Pancreas (tissue), 10 donors: ENCODE results near the gene ITGA8. TPM values are rescaled to one million over a fixed set of nuclear protein-coding genes. Genes with fewer than 3 reads are reported as not detected.
A peak's percentile ranks its signal among the peaks of the same experiment; 100 is the strongest.

Source experiments
- ATAC-seq, 4 donors: fragments of 200-7000 bp; cut with Tn5 transposase; one replicate each; pipeline versions ENCODE4 v1.8.0 to v1.9.1; 2020; ENCODE audit warnings: mild to moderate bottlenecking in 4 of 4, moderate library complexity in 4 of 4
- DNase-seq, 6 donors: peaks; one replicate each; pipeline ENCODE4 v3.0.0-alpha.2; 2020
- FAIRE-seq: peaks from 2 replicates; lab custom pipeline; 2012; peaks lifted over from hg19 to GRCh38; lab: Jason Lieb, UNC
- H3K27ac ChIP-seq, 4 donors: fragments of 200-600 bp; sonication (generic); 1 replicate in 3 of 4; 2 replicates in 1 of 4; pipeline versions ENCODE4 v1.5.0 to v1.8.0; 2020
- H3K27me3 ChIP-seq, 4 donors: fragments of 200-600 bp; one replicate each; pipeline ENCODE4 v1.8.0; 2021
- H3K36me3 ChIP-seq, 3 donors: fragments of 200-600 bp; sonication (generic) in 1 of 3; one replicate each; pipeline versions ENCODE4 v1.5.0 to v1.8.0; 2020 to 2021
- H3K4me1 ChIP-seq, 3 donors: fragments of 200-600 bp; one replicate each; pipeline ENCODE4 v1.8.0; 2021
- H3K4me3 ChIP-seq, 4 donors: fragments of 200-600 bp; sonication (generic) in 2 of 4; one replicate each; pipeline versions ENCODE4 v1.5.0 to v1.8.0; 2020 to 2021
- H3K9me3 ChIP-seq, 4 donors: fragments of 200-600 bp; one replicate each; pipeline ENCODE4 v1.8.0; 2021
- WGBS, 2 donors: extraction: QIAGEN DNeasy Blood & Tissue Kit; methylation state at CpG; one replicate each; pipeline ENCODE4 v1.1.7; 2013; 5-methylcytosine and 5-hydroxymethylcytosine counted together
- intact Hi-C, 3 donors: fragments of 100-400 bp; cut with DNase I; formaldehyde crosslinking; loops; one replicate each; pipeline versions ENCODE4 v1.11.1 to v1.14.2; 2022
- polyA plus RNA-seq, 2 donors: library from polyadenylated mRNA; stranded (reverse); fragments of 200-250 nt; gene quantifications; one replicate each; pipeline ENCODE4 v1.2.3, GENCODE V29; 2013
- total RNA-seq, 6 donors: library from RNA; stranded (reverse); fragmentation: NEBNext Ultra II Directional in 4 of 6; extraction: Animal tissue kit (Norgen Biotek cat#: 25700) in 4 of 6; gene quantifications; one replicate each; pipeline versions ENCODE4 v1.2.1 to v1.2.4, GENCODE V29; 2021 to 2023
- TF ChIP-seq, protein P1 (sequence below), 4 donors: fragments of 200-600 bp; sonication (generic) in 3 of 4; IDR thresholded peaks; one replicate each; pipeline versions ENCODE4 v1.5.0 to v1.8.0; 2021; ENCODE audit warnings: antibody characterized with exemption in 4 of 4
- donor health status: healthy with polysubstance abuse.
- donor health status: DM: no; HTN: no; CAD: no; lungs with moderate emphysema.
- donor health status: DM: no; HTN: no; CAD: no.
- donor health status: control.
- donor health status: control.
- donor health status: Bipolar disorder and iron deficiency.
- donor health status: DM: yes; HTN: yes; CAD: no.
- donor health status: DM: no; HTN: no; CAD: no.
- donor health status: DM: no; HTN: no; CAD: no.
- donor health status: DM: yes; HTN: yes; CAD: no.

The ITGA8 gene
- total and polyA plus RNA-seq, 8 donors: 0.12 to 1.1 (median 0.52) TPM

- H3K27me3 ChIP-seq: peaks cover 0 to 21% (median 8%) of the 10 kb centered on the region in 4 donors
- no peaks in the 10 kb centered on the region for H3K36me3 ChIP-seq
- WGBS, 2 donors: 1% methylated on average over 59 to 67 of the region's 67 CpGs
- intact Hi-C loops: loop anchor here in 1 of 3 donors (10.0 kb wide), 1 partner anchor 284 kb away; no protein-coding TSS in a partner anchor
- H3K4me3 ChIP-seq: peak overlapping the region in 2 of 4 donors; percentile 18 to 27
- no peak for ATAC-seq
- peak in 1 of 6 donors; percentile 56 for DNase-seq
- H3K27ac ChIP-seq: no peak overlapping the region
- TF ChIP-seq, protein P1, sequence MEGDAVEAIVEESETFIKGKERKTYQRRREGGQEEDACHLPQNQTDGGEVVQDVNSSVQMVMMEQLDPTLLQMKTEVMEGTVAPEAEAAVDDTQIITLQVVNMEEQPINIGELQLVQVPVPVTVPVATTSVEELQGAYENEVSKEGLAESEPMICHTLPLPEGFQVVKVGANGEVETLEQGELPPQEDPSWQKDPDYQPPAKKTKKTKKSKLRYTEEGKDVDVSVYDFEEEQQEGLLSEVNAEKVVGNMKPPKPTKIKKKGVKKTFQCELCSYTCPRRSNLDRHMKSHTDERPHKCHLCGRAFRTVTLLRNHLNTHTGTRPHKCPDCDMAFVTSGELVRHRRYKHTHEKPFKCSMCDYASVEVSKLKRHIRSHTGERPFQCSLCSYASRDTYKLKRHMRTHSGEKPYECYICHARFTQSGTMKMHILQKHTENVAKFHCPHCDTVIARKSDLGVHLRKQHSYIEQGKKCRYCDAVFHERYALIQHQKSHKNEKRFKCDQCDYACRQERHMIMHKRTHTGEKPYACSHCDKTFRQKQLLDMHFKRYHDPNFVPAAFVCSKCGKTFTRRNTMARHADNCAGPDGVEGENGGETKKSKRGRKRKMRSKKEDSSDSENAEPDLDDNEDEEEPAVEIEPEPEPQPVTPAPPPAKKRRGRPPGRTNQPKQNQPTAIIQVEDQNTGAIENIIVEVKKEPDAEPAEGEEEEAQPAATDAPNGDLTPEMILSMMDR (IDR thresholded peaks at IDR 0.05): no peak
- H3K9me3 ChIP-seq: no peaks in the 10 kb centered on the region
- no peak for FAIRE-seq
- no peaks in the 10 kb centered on the region for H3K4me1 ChIP-seq
Observed at GRCh38 chr10:15719049-15719898, 448 bp downstream of the ITGA8 start.

DNA sequence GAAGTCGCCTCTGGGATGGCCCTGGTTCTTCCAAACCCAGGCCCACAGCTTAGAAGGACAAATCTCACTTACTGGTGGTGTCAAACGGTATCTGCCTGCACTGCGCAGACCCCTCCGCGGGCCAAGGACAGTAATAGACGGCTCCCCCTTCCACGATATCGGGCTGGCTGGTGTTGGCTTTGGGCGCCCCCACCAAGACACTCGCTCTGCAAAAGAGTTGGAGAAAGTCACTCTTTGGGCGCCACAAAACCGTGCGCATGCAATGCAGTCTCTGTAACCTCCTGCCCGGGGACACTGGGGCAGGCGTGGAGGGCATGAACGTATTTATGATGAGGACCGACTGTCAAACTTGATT lies 1.1 kb downstream of the ITGA8 start:
- intact Hi-C loops: loop anchor here in 1 of 3 donors (10.0 kb wide), 1 partner anchor 284 kb away; no protein-coding TSS in a partner anchor
- Histone ChIP-seq H3K9me3 (no peaks in the 10 kb centered on the region), H3K27me3 (peaks cover 0 to 21% (median 8%) of the 10 kb centered on the region in 4 donors), H3K36me3 (no peaks in the 10 kb centered on the region), H3K4me3 (no peak overlapping the region), H3K27ac (no peak overlapping the region), H3K4me1 (no peaks in the 10 kb centered on the region)
- FAIRE-seq (no peak), DNase-seq (no peak), ATAC-seq (no peak)
- WGBS, 2 donors: 9 to 10% methylated on average over 17 of the region's 17 CpGs
- TF ChIP-seq, protein P1 (IDR thresholded peaks at IDR 0.05): no peak

DNA sequence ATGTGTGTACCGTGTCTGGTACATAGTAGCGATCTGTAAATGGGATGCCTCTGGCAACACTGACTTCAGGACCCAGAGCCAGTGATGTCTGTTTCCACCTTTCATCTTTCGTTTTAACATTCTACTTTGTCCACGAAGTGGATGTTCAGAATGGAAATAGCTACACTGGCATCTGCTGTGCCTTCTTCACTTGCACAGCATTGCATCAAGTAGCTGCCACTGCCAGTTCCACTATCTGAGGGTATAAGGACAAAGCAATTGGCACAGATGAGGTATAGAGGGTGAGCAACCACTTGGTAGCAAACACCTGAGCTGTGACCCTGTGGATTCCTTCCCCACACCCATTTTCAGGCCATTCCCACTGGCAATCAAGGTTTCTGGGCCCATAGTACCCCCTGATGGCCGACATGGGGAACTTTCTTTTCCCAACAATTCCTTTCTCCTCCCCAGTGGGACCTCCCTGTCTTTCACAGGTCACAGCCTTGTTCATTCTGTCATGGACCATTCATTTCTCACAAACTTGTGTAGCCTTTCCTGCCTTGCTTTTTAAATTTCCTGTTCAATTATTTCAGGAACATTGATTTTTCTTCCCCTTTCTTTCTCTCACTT lies 4.0 kb downstream of the ITGA8 start:
- ATAC-seq (no peak), DNase-seq (no peak), FAIRE-seq (no peak)
- intact Hi-C loops: loop anchor here in 1 of 3 donors (10.0 kb wide), 1 partner anchor 281 kb away; no protein-coding TSS in a partner anchor
- H3K36me3 ChIP-seq: no peaks in the 10 kb centered on the region
- H3K4me1 ChIP-seq: no peaks in the 10 kb centered on the region
- TF ChIP-seq, protein P1 (IDR thresholded peaks at IDR 0.05): no peak
- H3K9me3 ChIP-seq: no peaks in the 10 kb centered on the region
- H3K27ac ChIP-seq: no peak overlapping the region
- WGBS, 2 donors: 37 to 42% methylated on average over 5 of the region's 5 CpGs
- no peak overlapping the region for H3K4me3 ChIP-seq
- peaks cover 0 to 21% (median 8%) of the 10 kb centered on the region in 4 donors for H3K27me3 ChIP-seq

- Histone ChIP-seq H3K27me3 (peaks cover 0 to 17% (median 6%) of the 10 kb centered on the region in 4 donors), H3K4me3 (no peak overlapping the region), H3K27ac (no peak overlapping the region), H3K4me1 (no peaks in the 10 kb centered on the region), H3K36me3 (no peaks in the 10 kb centered on the region), H3K9me3 (no peaks in the 10 kb centered on the region)
- DNase-seq (no peak), FAIRE-seq (no peak), ATAC-seq (no peak)
- intact Hi-C loops: loop anchor here in 1 of 3 donors (10.0 kb wide), 1 partner anchor 280 kb away; no protein-coding TSS in a partner anchor
- WGBS, 2 donors: 64 to 68% methylated on average over 5 of the region's 5 CpGs
- TF ChIP-seq, protein P1 (IDR thresholded peaks at IDR 0.05): no peak
Observed at GRCh38 chr10:15714847-15715246, 4.9 kb downstream of the ITGA8 start.
